Measurements from ENCODE around the gene RHBDL1.
A peak's percentile ranks its signal among the peaks of the same experiment; 100 is the strongest.

The RHBDL1 gene

DNA sequence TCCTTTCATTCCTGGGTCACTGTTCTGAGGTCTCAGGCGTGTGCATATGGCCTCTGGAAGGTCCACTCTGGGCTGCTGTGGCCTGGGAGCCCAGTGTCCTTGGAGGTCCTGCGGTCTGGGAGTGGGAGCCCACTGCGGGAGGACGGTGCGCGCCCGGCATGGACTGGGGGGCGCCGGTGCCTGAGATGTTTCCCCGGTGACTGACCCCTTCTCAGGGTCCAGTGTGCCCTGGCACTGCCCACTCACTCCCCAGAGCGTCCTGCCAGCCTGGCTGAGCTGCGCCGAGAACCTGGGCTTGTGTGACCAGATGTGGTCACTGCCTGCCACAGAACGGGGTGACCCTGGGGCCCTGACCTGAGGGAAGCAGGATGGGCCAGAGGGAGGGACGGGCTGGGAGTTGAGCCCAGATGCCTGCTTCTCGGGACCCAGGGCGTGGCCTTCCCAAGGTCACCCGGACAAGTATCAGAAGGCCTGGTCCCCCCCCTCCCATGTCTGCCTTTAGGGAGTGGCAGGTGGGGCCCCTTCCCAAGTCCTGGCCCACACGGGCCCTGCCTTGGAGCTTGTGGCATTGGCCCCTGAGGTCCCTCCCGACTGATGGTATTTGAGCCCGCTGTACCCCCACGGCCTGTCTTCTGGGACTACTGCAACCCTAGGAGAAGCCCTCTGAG lies 1.1 kb upstream of the RHBDL1 start:
- DNase-seq (ENCODE audit: low read depth) = no peak

DNA sequence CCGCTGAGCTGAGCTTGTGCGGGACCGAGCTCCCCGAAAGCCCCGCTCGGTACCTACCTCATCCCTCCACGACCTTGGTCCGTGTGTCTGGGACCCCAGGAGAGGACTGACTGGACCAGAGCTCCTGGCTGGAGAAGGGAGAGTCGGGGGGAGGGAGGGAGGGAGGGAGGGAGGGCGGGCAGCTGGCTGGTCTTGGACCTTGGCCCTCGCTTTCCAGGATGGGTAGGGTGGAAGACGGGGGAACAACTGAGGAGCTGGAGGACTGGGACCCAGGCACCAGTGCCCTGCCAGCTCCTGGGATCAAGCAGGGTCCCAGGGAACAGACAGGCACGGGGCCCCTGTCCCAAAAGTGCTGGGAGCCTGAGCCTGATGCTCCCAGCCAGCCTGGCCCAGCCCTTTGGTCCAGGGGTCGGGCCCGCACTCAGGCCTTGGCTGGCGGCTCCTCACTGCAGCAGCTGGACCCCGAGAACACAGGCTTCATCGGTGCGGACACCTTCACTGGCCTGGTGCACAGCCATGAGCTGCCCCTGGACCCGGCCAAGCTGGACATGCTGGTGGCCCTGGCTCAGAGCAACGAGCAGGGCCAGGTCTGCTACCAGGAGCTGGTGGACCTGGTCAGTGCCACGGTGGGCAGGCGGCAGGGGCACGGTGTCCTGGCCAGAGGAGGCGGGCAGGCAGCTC lies 553 bp downstream of the RHBDL1 start:
- DNase-seq (ENCODE audit: low read depth) = no peak

DNA sequence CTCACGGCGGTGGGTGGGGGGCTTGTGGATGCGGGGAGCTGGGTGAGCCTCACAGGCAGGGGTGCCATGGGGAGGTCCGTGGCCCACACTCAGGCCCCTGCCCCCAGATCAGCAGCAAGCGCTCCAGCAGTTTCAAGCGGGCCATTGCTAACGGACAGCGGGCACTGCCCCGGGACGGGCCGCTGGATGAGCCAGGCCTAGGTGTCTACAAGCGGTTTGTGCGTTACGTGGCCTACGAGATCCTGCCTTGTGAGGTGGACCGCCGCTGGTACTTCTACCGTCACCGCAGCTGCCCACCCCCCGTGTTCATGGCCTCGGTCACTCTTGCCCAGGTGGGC lies 1.1 kb downstream of the RHBDL1 start:
- no peak for DNase-seq (ENCODE audit: low read depth)

DNA sequence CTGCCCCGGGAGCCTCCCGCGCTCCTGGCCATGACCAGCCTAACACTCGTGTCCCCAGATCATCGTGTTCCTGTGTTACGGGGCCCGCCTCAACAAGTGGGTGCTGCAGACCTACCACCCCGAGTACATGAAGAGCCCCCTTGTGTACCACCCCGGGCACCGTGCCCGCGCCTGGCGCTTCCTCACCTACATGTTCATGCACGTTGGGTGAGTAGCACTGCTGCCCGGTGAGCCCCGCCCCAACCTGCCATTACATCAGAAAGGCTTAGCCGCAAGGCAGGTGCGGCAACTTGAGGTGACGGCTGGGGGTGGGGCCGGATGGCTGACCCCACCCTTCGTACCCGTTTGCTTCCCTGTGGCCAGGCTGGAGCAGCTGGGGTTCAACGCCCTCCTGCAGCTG lies 1.4 kb downstream of the RHBDL1 start:
- no peak for DNase-seq (ENCODE audit: low read depth)

DNA sequence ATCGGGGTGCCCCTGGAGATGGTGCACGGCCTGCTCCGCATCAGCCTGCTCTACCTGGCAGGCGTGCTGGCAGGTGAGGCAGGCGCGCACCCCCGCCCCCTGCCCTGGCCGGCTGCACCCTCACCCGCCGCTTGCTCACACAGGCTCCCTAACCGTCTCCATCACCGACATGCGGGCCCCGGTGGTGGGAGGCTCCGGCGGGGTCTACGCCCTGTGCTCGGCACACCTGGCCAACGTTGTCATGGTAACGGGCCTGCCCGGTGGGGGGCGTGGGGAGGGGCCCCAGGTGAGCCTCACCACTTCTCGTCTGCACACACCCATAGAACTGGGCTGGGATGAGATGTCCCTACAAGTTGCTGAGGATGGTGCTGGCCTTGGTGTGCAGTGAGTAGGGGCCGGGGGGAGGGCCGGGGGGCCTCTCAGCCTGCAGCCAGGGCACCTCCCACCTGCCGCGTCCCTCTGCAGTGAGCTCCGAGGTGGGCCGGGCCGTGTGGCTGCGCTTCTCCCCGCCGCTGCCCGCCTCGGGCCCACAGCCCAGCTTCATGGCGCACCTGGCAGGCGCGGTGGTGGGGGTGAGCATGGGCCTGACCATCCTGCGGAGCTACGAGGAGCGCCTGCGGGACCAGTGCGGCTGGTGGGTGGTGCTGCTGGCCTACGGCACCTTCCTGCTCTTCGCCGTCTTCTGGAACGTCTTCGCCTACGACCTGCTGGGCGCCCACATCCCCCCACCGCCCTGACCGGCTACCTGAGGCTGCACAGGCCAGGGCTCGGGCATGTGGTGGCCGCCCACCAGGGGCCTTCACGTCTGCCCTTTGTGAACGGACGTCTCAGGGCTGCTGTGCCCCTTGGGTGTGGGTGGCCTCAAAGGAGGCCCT lies 2.1 kb downstream of the RHBDL1 start:
- no peak for DNase-seq (ENCODE audit: low read depth)

DNA sequence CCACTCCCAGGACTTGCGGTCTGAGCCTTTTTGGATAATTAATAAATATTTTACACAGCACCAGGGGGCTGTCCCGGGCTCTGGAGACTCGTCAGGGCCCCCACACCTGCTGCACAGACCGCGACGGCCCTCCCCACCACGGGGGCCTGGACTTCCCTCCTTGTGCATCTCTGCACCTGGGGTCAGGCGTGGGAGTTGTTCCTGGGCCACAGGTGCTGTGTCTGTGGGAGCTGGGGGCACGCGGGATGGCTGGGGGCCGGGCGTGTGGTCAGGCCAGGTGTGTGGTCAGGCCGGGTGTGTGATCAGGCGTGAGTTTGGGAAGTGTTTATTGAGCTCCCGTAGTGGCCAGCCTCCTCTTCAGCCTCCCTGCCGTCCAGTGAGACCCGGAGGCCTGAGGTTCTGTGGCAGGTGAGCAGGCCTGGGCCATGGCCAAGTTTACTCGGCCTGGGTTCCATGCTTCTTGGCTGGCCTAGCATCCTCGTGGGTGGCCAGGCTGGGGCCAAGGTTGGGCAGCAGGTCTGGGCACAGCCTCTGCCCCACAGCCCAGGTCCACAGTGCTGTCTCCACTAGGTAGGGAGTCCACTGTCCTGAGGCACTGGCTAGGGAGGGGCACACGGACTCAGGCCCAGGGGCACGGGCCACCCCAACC lies 2.9 kb downstream of the RHBDL1 start:
- DNase-seq (ENCODE audit: low read depth) = no peak

DNA sequence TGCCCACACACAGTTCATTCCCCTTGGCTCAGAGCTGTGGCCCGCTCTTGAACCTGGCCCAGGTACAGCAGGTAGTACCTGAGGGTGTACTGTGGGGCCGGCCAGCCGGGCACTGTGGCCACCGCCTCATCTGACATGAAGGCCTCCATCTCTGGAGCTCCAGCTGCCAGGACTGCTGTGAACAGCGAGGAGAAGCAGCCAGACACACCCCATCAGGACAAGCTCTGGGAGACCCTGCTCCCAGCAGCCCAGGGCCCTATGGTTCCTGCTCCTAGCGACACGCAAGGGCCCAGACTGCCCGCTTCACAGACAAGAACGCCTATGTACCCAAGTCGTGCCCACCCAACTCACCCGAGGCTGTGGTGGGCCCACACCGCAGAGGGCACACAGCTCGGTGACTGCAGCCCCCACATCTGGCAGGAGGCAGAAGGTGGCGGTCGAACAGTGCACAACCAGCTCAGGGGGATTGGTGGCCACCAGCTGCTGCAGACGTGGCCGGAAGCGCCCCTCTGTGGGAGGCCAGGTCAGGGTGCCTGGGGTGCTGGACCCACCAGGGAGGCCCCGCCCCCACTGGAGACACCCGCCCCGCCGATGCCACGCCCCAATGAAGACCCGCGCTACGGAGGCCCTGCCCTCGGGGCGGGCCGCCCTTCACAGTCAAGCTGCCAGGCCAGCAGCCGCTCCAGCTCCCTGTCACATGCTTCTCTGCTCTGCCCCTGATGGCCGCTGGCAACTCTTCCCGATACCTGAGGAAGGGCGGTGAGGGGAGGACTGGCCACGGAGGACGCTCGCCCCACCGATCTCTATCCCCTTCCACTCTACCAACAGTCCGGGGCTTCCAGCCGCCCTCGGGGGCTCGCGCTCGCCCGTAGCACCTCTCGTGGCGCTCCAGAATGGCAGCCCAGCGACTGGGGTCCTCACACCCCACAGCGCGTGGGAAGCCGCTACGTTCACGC lies 3.7 kb downstream of the RHBDL1 start:
- peak; percentile 40 for DNase-seq (ENCODE audit: low read depth)

DNA sequence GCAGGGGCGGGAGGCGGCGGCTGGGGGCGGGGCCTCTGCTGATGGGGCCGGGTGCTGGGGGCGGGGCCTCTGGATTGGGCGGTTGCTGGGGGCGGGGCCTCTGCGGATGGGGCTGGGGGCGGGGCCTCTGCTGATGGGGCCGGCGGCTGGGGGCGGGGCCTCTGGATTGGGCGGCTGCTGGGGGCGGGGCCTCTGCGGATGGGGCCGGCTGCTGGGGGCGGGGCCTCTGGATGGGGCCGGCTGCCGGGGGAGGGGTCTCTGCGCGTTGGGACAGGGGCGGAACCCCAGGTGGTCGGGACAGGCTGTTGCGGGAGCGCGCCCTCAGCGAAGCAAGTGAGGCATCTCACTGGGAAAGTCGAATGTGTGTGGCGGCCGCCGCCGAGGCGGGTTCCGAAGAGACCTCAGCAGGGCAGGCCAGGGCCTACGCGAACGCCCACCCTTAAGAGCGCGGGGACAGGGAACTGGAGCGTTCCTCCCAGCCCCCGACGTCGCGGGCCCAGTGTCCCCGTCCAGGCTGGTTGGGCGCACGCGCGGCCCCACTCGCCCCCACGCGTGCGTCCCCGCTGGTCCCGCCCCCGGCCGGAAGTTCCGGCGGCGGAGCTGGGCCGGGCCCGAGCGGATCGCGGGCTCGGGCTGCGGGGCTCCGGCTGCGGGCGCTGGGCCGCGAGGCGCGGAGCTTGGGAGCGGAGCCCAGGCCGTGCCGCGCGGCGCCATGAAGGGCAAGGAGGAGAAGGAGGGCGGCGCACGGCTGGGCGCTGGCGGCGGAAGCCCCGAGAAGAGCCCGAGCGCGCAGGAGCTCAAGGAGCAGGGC lies 4.5 kb downstream of the RHBDL1 start, which contains the start of gene STUB1:
Gene STUB1 (plus strand): TSS at position 597 of the 811 bp plus-strand sequence. CDS start 116 bp downstream, at position 713.
- DNase-seq (ENCODE audit: low read depth) = peak; percentile 72

DNA sequence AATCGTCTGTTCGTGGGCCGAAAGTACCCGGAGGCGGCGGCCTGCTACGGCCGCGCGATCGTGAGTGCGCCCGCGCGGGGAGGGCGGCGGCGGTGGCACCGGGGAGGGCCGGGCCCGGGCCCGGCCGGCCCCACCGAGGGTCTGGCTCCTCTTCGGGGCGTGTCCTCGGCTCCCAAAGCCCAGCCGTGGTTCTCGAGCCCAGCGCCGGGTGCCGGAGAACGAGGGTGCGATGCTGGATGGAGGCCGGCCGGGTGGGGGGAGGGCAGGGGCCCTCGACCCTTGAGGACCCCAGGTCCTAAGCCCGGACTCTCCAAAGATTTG lies 5.1 kb downstream of the RHBDL1 start:
- DNase-seq (ENCODE audit: low read depth) = no peak

DNA sequence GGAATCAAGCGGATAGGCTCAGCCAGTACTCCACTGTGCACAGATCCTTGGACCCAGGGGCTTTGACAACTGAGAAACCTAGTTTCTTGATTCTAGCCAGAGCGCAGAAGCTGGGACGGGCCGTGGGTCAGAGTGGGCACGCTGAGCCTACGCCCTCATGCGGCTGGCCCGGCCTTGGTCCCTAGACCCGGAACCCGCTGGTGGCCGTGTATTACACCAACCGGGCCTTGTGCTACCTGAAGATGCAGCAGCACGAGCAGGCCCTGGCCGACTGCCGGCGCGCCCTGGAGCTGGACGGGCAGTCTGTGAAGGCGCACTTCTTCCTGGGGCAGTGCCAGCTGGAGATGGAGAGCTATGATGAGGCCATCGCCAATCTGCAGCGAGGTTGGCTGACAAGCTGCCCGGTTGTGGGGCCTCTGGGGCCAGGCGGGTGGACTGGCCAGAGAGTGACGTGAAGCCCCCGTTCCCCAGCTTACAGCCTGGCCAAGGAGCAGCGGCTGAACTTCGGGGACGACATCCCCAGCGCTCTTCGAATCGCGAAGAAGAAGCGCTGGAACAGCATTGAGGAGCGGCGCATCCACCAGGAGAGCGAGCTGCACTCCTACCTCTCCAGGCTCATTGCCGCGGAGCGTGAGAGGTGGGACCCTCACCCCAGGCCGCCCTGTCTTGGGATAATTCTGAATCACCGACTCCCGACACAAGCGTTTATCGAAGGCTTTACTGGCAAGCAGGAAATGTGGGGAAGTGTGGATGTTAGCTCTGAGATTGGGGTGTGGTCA lies 5.7 kb downstream of the RHBDL1 start:
- peak; percentile 36 for DNase-seq (ENCODE audit: low read depth)

DNA sequence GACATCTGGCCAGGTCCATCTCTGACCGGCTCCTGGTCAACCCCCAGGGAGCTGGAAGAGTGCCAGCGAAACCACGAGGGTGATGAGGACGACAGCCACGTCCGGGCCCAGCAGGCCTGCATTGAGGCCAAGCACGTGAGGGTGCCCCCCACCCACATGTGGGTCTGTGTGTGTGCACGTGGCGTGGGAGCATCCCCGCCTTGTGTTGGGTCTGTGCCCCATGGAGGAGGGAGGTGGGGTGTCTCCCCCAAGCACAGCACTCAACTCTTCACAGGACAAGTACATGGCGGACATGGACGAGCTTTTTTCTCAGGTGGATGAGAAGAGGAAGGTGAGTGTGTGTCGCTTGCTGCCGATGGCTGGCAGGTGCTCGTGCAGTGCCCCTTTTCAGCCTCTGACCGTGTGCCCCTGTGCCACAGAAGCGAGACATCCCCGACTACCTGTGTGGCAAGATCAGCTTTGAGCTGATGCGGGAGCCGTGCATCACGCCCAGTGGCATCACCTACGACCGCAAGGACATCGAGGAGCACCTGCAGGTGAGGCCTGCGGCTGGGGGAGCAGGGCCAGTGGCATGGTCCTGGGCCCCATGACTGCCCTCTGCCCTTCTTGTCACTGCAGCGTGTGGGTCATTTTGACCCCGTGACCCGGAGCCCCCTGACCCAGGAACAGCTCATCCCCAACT lies 6.4 kb downstream of the RHBDL1 start:
- peak; percentile 40 for DNase-seq (ENCODE audit: low read depth)

DNA sequence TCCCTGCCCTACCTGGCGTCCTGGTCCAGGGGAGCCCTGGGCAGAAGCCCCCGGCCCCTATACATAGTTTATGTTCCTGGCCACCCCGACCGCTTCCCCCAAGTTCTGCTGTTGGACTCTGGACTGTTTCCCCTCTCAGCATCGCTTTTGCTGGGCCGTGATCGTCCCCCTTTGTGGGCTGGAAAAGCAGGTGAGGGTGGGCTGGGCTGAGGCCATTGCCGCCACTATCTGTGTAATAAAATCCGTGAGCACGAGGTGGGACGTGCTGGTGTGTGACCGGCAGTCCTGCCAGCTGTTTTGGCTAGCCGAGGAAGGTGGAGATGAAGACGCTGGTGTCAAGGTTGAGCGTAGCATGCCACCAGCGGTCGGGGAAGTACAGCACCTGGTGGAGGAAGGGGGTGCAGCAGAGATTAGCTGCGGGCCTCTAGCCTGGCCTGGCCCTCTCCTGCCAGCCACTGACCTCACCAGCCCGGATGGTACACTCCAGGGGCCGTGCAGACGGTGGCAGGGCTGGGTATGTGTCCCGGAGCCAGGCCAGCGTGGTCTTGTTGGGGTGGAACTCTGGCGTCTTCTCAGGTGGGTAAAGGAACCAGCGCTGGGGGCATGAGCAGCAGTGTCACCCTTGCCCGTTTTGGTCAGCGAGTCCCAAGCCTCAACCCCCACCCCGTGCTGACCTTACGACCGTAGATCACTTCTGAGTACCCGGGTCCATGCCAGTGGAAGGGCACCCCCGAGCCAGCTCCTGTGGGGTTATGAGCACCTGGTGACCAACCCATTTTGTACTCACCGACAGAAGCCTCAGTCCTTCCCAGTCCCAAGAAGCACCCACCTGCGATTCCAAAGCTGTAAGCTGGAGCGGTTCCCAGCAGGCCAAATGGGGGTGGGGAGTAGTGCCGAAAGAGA lies 7.3 kb downstream of the RHBDL1 start:
- no peak for DNase-seq (ENCODE audit: low read depth)

DNA sequence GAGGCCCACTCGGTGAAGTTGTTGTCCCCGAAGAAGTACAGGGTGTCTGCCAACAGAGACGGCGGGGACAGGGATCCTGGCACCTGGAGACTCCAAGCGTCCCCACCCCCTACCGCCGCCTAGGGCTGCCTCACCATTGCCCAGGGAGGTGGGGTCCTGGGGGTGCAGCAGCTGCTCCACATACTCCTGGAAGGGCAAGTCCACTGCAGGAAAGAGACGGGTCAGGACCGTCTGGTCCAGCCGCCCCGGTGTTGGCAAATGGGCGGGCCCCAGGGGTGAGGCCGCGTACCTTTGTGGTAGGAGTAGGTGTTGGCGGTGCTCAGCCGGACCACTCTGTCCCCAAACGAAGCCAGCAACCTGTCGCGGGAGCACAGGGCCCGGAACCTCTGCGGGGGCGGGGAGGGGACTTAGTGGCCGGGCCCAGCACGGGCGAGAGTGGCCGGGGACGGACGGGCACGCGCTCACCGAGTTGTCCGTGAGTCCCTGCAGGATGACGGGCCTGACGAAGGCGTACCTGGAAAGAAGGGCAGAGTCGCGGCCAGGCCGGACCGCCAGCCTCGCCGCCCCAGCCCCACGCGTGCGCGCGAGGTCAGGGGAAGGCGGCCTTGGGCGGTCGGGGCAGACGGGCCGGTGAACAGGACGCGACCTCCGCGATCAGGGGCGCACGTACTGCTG lies 8.1 kb downstream of the RHBDL1 start:
- DNase-seq (ENCODE audit: low read depth) = no peak

DNA sequence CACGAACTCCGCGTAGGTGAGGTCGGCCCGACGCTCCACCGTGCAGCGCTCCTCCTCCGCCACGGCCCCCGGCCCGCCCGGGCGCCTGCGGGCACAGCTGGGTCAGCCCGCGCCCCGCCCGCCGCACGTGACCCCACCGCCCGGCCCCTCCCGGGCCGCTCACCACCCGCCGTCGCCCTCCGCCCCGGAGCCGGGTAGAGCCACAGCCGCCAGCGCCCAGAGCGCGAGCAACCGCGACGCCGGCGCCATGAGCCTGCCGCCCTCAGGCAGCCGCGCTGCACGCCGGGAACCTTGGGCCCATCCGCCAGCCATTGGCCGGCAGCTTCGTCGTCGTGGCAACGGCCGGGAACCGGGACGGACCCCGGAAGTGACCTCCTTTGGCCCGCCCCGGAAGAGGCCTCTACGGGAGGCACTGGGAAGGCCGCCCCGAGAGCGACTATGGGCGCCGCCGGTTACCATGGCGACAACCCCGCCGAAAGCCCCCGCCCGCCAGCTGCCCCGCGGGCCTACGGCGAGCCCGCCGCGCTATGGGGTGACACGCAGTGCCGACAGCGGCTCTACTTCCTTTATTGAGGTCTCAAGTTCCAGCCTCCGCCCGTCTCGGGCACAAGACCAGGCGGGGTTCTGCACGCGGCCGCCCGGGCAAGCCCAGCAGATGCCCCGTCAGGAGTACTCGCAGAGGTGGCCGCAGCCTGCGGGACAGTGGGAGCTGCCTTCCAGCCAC lies 8.8 kb downstream of the RHBDL1 start, which contains the start of gene JMJD8:
Gene JMJD8 (minus strand): TSS at position 264 of the 724 bp plus-strand sequence. CDS start 15 bp downstream, at position 249.
- peak; percentile 90 for DNase-seq (ENCODE audit: low read depth)

DNA sequence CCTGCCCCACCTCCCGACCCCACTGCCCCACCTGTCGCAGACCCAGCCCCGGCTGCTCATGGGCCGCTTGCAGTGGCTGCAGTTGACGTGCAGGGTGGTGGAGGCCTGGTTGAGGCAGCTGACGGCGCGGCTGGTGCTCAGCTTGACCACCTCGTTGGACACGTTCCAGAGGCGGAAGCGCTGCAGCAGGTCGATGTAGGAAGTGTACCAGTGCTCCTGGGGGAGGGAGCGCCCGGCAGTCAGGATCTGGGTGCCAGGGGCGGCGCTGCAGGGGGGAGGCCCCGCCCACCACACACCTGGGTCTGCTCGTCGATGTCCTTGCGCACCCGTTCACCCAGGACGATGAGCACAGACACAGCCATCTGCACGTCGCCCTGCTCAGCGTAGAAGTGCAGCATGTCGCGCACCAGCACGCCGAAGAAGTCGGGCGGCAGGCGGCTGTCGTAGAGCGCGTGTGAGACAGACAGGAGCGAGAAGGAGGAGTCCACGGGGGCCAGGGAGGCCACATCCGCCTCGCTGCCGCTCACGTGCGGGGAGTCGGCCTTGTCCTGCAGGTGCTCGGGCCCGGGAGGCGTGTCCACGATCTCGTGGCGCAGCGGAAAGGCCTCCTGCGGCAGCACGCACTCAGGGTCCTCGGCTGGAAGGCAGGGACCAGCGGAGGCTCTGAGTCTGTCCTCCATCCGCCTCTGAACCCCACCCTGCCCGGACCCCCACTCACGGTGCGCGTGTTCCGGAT lies 9.7 kb downstream of the RHBDL1 start:
- no peak for DNase-seq (ENCODE audit: low read depth)

DNA sequence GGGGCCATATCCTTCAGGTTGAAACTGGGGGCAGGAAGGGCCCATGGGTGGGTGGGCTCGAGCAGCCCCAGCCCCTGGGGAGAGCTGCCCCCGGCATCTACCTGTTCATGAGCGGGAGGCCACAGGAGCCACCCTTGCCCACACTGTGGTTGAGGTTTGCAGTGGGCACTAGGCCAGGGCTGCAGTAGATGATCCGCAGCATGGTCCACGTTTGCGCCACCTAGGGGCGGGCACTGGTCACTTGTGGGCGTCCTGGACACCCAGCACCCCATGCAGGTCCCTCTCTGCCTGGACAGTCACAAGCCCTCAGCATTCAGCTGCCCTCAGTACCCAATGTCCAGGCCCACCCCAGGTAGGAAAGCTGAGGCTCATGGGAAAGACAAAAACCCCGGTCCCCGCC lies 10.5 kb downstream of the RHBDL1 start:
- peak; percentile 18 for DNase-seq (ENCODE audit: low read depth)
